Activated CD8-positive, alpha-beta memory T cell treated with anti-CD3 and anti-CD28 coated beads, Interleukin-2, amount 50 U/mL, for 1 hour (primary cell): ENCODE measurements around the gene STRIP2.
A peak's percentile ranks its signal among the peaks of the same experiment; 100 is the strongest.
"Not testable (repeated sequence)": the region's sequence is repeated elsewhere in the genome, so short reads cannot be mapped to it uniquely, and the experiment has no call there.

Experiments
- DNase-seq: peaks from one replicate; pipeline ENCODE4 v3.0.0-alpha.2; 2020; ENCODE audit errors: extremely low read depth

STRIP2 gene

DNA sequence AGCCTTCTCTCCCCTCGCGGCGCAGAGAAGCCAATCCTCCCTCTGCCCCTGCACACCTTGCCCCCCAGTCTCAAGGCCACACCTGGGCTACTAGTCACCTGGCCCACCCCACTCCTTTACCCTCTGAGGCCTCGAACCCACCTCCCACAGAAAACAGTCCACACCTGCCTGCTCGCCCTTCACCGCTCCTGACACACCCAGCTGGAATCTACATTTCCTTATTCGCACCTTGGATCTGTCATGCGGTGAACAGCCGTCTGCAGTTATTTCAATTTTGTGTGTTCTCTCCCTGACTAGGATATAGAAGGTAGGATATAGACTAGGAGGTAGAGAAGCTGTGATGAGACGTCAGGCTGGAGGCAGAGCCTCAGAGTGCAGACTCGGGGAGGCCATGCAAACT, 97.5 kb downstream of the STRIP2 start:
- DNase-seq: no peak

DNA sequence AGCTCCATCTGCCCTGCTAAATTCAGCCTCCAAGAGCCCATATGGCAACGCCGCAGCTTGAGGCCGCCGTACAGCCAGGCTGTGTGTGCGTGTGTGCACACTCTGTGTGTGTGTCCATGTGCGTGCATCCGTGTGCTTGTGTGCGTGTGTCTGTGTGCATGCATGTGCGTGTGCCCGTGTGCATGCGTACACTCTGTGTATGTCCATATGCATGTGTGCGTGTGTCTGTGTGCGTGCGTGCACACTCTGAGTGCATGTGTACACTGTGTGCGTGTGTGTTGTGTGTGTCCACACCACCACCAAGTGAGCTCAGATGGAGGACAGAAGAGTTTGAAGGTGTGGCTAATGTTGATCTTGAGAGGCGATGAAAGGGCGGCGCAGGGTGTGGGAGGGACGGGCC, 98.1 kb downstream of the STRIP2 start:
- DNase-seq: no peak

DNA sequence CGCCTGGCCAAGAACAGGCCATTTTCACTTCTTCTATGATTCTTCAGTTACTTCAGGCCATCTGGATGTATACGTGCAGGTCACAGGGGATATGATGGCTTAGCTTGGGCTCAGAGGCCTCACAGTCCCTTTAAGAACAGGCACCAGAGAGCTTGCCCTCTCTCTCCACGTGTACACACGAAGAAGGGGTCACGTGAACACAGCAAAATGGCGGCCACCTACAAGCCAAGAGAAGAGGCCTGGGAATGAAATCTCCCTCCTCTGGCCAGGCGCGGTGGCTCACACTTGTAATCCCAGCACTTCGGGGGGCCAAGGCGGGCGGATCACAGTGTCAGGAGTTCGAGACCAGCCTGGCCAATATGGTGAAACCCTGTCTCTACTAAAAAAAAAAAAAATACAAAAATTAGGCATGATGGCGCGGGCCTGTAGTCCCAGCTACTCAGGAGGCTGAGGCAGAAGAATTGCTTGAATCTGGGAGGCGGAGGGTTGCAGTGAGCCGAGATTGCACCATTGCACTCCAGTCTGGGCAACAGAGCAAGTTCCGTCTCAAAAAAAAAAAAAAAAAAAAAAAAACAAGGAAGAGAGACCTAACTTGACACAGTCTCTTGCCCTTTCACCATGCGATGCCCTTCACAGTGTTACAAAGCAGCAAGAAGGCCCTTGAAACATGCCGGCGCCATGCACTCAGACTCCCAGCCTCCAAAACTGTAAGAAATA, 100.5 kb downstream of the STRIP2 start:
- not testable (repeated sequence) for DNase-seq

DNA sequence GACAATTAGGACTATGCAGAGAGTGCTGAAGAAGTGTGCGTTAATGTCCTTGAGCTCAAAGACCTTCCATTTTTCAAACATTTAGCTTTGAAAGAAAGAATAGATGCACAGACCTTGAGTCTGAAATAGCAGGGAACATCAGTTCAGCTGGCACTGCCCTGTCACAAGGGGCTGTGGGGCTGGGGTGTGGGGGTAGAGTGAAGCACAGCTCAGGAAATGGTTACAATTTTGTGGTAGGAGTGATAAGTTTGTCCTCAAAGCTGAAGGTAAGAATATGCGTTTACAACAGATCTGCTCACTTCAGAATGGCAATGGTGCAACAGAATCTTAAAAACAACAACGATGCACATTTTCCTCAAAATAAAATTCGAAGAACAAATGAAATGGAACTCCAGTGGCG, 101.7 kb downstream of the STRIP2 start:
- DNase-seq: peak; percentile 3

DNA sequence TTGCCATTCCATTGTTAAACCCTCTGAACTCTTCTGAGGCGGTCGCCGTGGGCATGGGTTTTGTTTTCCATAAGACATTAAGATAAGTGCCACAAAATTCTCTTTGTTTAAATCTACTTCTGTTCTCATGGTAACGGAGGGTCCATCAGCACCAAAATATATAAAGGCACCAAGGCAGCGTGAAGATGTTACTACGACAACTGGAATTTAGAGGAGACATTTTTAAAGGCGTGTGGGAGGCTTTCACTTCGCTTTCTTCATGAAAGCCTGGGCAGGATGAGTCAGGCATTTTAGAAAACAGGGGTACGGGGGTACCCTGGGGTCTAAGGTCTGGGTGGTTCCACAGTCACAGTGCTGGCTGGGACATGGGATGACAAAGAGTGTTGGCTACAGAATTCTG, 102.1 kb downstream of the STRIP2 start:
- no peak for DNase-seq
